ENCODE data around the gene APOBEC3A.
"Not testable (repeated sequence)": the region's sequence is repeated elsewhere in the genome, so short reads cannot be mapped to it uniquely, and the experiment has no call there.

APOBEC3A gene

GRCh38 chr22:38981005-38981991 lies 23.9 kb downstream of the APOBEC3A start:
- no peak for DNase-seq (ENCODE audit: low read depth)

DNA sequence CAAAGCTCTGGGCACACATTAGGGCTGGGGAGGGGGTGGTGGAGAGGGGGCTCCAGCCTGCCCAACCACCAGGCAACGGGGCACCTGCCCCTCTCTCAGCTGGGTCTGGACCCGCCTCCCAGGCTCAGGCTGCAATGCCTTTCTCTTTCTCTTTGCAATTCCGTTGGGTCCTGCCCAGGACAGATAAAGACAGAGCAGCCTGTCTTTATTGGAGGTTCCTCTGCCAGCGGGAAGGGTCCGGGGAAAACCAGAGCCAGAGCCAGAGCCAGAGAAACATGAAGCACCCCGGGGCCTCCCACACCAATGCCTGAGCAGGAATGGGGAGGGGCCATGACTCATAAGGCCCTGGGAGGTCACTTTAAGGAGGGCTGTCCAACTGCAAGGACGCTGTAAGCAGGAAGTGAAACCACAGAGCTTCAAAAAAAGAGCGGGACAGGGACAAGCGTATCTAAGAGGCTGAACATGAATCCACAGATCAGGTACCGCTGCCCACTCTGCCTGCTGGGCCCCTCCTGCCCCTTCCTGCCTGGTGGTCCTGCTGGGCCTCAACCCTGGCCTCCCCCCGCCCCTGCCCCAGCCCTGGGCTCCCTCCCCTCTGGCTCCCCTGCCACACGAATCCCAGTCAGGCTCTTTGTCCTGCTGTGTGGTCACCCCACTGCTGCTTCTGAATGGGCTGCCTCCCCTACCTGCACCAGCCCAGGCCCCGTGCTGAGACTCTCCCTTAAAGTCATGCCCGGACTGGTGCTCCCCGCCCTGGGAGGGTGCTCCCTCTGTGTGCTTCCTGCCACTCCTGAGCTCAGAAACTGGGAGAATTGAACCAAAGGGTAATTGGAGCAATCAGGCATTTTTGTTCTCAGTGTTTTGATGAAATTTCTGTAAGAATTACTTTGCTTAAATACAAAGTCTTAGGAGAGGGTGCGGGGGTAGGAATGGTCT lies 24.9 kb downstream of the APOBEC3A start, which contains the start of gene APOBEC3B:
Gene APOBEC3B, plus strand, starts transcription at position 356 of the 936 bp plus-strand sequence. Its CDS starts 107 bp downstream, at position 463.
- DNase-seq (ENCODE audit: low read depth), result peak; percentile 59

- DNase-seq (ENCODE audit: low read depth), result no peak
Measured at GRCh38 chr22:38984224-38984623, 26.8 kb downstream of the APOBEC3A start.

GRCh38 chr22:38984784-38985757 lies 27.7 kb downstream of the APOBEC3A start:
- peak; percentile 62 for DNase-seq (ENCODE audit: low read depth)

- no peak for DNase-seq (ENCODE audit: low read depth)
Measured at GRCh38 chr22:38986629-38987028, 29.2 kb downstream of the APOBEC3A start.

- DNase-seq (ENCODE audit: low read depth), result no peak
Measured at GRCh38 chr22:38987171-38987895, 29.9 kb downstream of the APOBEC3A start.

- DNase-seq (ENCODE audit: low read depth), result no peak
Measured at GRCh38 chr22:38989466-38989865, 32.1 kb downstream of the APOBEC3A start.

DNA sequence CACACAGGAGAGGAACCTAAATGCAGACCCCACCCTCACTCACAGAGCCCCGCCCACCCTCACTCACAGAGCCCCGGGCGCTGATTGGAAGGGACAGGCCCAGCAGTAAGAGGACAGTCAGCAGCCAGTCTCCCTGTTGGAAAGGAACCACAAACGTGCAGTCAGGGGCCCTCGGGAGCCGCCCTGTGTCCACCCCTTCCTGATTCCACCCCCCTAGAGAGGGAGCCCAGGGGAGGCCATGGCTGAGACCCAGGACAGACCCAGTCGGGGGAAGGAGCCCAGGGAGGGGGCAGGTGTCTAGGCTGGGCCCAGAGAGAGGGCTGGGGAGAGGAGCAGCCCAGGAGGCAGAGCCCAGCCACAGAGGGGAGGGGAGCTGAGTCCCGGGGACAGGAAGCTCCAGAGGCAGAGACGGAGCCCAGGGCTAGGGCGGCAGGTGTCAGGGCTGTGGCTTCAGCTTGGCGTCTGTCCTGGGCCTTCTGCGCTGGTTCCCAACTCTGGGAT lies 35.5 kb downstream of the APOBEC3A start:
- DNase-seq (ENCODE audit: low read depth), result not testable (repeated sequence)

- DNase-seq (ENCODE audit: low read depth), result no peak
Measured at GRCh38 chr22:38996105-38996504, 38.7 kb downstream of the APOBEC3A start.

DNA sequence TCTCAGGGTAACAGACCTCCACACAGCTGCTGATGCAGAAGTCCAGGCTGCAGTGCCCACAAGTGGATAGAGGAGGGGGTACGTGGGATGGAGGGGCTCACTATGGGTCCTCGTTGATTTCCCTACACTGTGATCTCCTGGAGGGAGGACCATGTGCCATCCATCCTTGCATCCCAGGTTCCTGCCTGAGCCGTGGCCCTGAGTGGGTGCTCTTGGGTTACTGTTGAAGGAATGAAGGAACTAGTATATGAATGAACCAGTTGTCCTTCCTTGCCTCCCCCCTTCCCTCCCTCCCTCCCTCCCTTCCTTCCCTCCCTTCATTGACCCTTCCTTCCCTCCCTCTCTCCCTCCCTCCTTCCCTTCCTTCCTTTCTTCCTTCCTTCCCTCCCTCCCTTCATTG lies 40.1 kb downstream of the APOBEC3A start:
- no peak for DNase-seq (ENCODE audit: low read depth)

- DNase-seq (ENCODE audit: low read depth), result peak; percentile 48
Measured at GRCh38 chr22:39003165-39003638, 45.8 kb downstream of the APOBEC3A start.

GRCh38 chr22:39007177-39007576 lies 49.8 kb downstream of the APOBEC3A start:
- no peak for DNase-seq (ENCODE audit: low read depth)

- DNase-seq (ENCODE audit: low read depth), result not testable (repeated sequence)
Measured at GRCh38 chr22:39008271-39008850, 51.0 kb downstream of the APOBEC3A start.

GRCh38 chr22:39010946-39011345 lies 53.5 kb downstream of the APOBEC3A start:
- no peak for DNase-seq (ENCODE audit: low read depth)
